OCI-LY7 (cell line): Measurements from ENCODE around the gene MAP7D1.

ENCODE experiments used
- EZH2phosphoT487 ChIP-seq: fragments of 200-600 bp; sonication (generic); IDR thresholded peaks from 2 replicates; pipeline ENCODE4 v1.6.1; 2018; ENCODE audit warnings: low read depth, borderline replicate concordance, mild to moderate bottlenecking, mixed run types, antibody characterized with exemption, low read length, moderate library complexity, mixed read lengths
- TF ChIP-seq, protein P1 (sequence below): fragments of 200-600 bp; sonication (generic); conservative IDR thresholded peaks from 2 replicates; pipeline ENCODE4 v1.5.1; 2014; ENCODE audit warnings: mild to moderate bottlenecking, antibody characterized with exemption, low read length, moderate library complexity, mixed read lengths

DNA sequence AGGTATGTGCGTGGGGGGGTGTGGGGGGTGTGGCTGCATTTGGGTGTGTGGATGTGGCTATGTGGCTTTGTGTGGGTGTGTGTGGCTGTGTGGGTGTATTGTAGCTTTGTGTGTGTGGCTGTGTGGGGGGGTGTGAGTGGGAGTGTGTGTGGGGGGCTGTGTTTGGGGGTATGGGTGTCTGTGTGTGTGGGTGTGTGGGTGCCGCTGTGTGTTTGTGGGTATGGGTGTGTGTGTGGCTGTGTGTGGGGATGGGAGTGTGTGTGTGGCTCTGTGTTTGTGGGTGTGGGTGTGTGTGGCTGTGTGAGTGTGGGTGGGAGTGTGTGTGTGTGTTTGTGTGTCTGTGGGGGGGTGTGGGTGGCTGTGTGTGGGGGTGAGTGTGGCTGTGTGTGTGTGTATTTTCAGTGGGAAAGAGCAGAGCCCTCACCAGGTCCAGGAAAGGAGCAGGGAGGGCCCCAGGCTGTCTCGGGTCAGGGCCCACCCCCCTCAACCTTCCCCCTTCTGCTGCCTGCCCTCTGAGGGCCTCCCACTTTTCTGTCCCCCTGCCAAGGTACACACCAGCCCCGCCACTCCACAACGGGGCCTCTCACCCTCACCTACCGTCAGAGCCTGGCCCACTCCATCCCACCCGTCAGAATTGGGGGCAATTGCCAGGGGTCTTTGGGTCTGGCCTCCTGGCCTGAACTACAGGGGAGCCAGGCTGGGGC, 29.0 kb upstream of the MAP7D1 start:
- TF ChIP-seq, protein P1, sequence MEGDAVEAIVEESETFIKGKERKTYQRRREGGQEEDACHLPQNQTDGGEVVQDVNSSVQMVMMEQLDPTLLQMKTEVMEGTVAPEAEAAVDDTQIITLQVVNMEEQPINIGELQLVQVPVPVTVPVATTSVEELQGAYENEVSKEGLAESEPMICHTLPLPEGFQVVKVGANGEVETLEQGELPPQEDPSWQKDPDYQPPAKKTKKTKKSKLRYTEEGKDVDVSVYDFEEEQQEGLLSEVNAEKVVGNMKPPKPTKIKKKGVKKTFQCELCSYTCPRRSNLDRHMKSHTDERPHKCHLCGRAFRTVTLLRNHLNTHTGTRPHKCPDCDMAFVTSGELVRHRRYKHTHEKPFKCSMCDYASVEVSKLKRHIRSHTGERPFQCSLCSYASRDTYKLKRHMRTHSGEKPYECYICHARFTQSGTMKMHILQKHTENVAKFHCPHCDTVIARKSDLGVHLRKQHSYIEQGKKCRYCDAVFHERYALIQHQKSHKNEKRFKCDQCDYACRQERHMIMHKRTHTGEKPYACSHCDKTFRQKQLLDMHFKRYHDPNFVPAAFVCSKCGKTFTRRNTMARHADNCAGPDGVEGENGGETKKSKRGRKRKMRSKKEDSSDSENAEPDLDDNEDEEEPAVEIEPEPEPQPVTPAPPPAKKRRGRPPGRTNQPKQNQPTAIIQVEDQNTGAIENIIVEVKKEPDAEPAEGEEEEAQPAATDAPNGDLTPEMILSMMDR, result no peak
- TF ChIP-seq EZH2phosphoT487, result no peak
